CD4-positive, alpha-beta T cell (primary cell): ENCODE data around the gene ARID3A. TPM values are rescaled to one million over a fixed set of nuclear protein-coding genes. Genes with fewer than 3 reads are reported as not detected.

Experiments used
- ATAC-seq: fragments of 200-7000 bp; cut with Tn5 transposase; one replicate; pipeline ENCODE4 v1.10.0; 2022; ENCODE audit warnings: mild to moderate bottlenecking; ENCODE audit not compliant: poor library complexity
- CTCF ChIA-PET: fragments of 350-600 bp; sonication (Branson Sonifier 250); formaldehyde crosslinking; loops from one replicate; lab custom pipeline; 2021; ENCODE audit warnings: antibody characterized with exemption, inconsistent platforms; lab: Charles Lee
- POLR2A ChIA-PET: fragments of 350-600 bp; sonication (Branson Sonifier 250); formaldehyde crosslinking; loops from one replicate; lab custom pipeline; 2021; ENCODE audit warnings: antibody characterized with exemption, inconsistent platforms; lab: Charles Lee
- DNase-seq, 14 experiments: peaks; one replicate each; pipeline ENCODE4 v3.0.0-alpha.2; 2013 to 2020; ENCODE audit warnings: mixed read lengths in 2 of 14
- H3K27ac ChIP-seq, 2 donors: one replicate each; pipeline versions ENCODE4 v1.5.1 to v1.7.0; 2013; ENCODE audit warnings: low read length in 2 of 2, low read depth in 1 of 2, mild to moderate bottlenecking in 1 of 2
- H3K27me3 ChIP-seq, 2 experiments: 1 replicate in 1 of 2; 2 replicates in 1 of 2; pipeline versions ENCODE4 v1.6.1 to v1.7.0; 2013; ENCODE audit warnings: low read length in 2 of 2, control low read depth in 1 of 2, mild to moderate bottlenecking in 1 of 2, moderate library complexity in 1 of 2; ENCODE audit not compliant: insufficient read depth in 2 of 2, control insufficient read depth in 1 of 2
- H3K36me3 ChIP-seq: one replicate; pipeline ENCODE4 v1.6.1; 2013; ENCODE audit warnings: low read length, control low read depth; ENCODE audit not compliant: insufficient read depth
- H3K4me1 ChIP-seq: one replicate; pipeline ENCODE4 v1.6.1; 2013; ENCODE audit warnings: low read length, control low read depth; ENCODE audit not compliant: insufficient read depth
- H3K4me3 ChIP-seq: one replicate; pipeline ENCODE4 v1.5.1; 2013; ENCODE audit warnings: mild to moderate bottlenecking, low read length, moderate library complexity
- H3K9me3 ChIP-seq, 2 experiments: 1 replicate in 1 of 2; 2 replicates in 1 of 2; pipeline versions ENCODE4 v1.6.1 to v1.7.0; 2013; ENCODE audit warnings: low read length in 2 of 2, mild to moderate bottlenecking in 2 of 2, control low read depth in 1 of 2, moderate library complexity in 1 of 2; ENCODE audit not compliant: control insufficient read depth in 1 of 2, insufficient read depth in 1 of 2
- H3K27ac Mint-ChIP-seq: one replicate; pipeline ENCODE4 v1.8.0; 2020; ENCODE audit warnings: mixed read lengths
- H3K27me3 Mint-ChIP-seq: one replicate; pipeline ENCODE4 v1.8.0; 2021; ENCODE audit warnings: mixed read lengths
- H3K36me3 Mint-ChIP-seq: one replicate; pipeline ENCODE4 v1.8.0; 2021; ENCODE audit warnings: low read depth, mixed read lengths
- H3K4me1 Mint-ChIP-seq: one replicate; pipeline ENCODE4 v1.8.0; 2021; ENCODE audit warnings: low read depth, mixed read lengths
- H3K4me3 Mint-ChIP-seq: one replicate; pipeline ENCODE4 v1.8.0; 2020; ENCODE audit warnings: mild to moderate bottlenecking, mixed read lengths
- H3K9me3 Mint-ChIP-seq: one replicate; pipeline ENCODE4 v1.8.0; 2020; ENCODE audit warnings: mixed read lengths
- CTCF ChIP-seq: fragments of 200-600 bp; IDR thresholded peaks from one replicate; pipeline ENCODE4 v1.8.0; 2022; ENCODE audit warnings: antibody characterized with exemption, mild to moderate bottlenecking
- intact Hi-C, 2 experiments: fragments of 100-400 bp; cut with DNase I in 1 of 2; cut with micrococcal nuclease in 1 of 2; formaldehyde crosslinking; loops; one replicate each; pipeline versions ENCODE4 v1.15.1 to v1.9.0; 2023 to 2025; cut with DNase I, micrococcal nuclease
- total RNA-seq, 174 experiments: library from RNA in 2 of 174; stranded (reverse) in 2 of 174; gene quantifications; one replicate each; pipeline ENCODE4 v1.2.3 and lab custom pipeline; 2021 to 2026

ARID3A gene
- total RNA-seq, 2 experiments from 2014 or later, result 3.7 to 4.1 TPM

- POLR2A ChIA-PET, result no interaction called here
- no peak for ATAC-seq
- H3K36me3 ChIP-seq, result peaks cover 13% of the 10 kb centered on the region
Observed at GRCh38 chr19:973726-974563, 48.1 kb downstream of the ARID3A start.

GRCh38 chr19:974564-975257, 48.9 kb downstream of the ARID3A start:
- ATAC-seq (no peak), DNase-seq (no peak)
- Histone ChIP-seq H3K4me1 (no peaks in the 10 kb centered on the region), H3K27ac (no peak overlapping the region), H3K9me3 (peaks cover 8 to 21% of the 10 kb centered on the region in 2 experiments), H3K36me3 (peaks cover 13% of the 10 kb centered on the region), H3K27me3 (no peaks in the 10 kb centered on the region), H3K4me3 (no peak overlapping the region)
- H3K27ac Mint-ChIP-seq, result no peak overlapping the region
- POLR2A ChIA-PET, result no interaction called here
- H3K36me3 Mint-ChIP-seq, result peaks cover 16% of the 10 kb centered on the region
- no peaks in the 10 kb centered on the region for H3K4me1 Mint-ChIP-seq
- no peaks in the 10 kb centered on the region for H3K27me3 Mint-ChIP-seq
- CTCF ChIA-PET, result no interaction called here
- H3K4me3 Mint-ChIP-seq, result no peak overlapping the region
- no peak for TF ChIP-seq CTCF
- no peaks in the 10 kb centered on the region for H3K9me3 Mint-ChIP-seq
- intact Hi-C loops, result no loop called here

More at GRCh38 chr19:973726-974563, 48.1 kb downstream of the ARID3A start:
- CTCF ChIA-PET, result no interaction called here
- no peak for DNase-seq
- no peak overlapping the region for H3K4me3 Mint-ChIP-seq
- Histone ChIP-seq H3K27ac (no peak overlapping the region), H3K27me3 (no peaks in the 10 kb centered on the region), H3K4me3 (no peak overlapping the region), H3K4me1 (no peaks in the 10 kb centered on the region), H3K9me3 (peaks cover 8 to 21% of the 10 kb centered on the region in 2 experiments)
- H3K4me1 Mint-ChIP-seq, result no peaks in the 10 kb centered on the region
- no peaks in the 10 kb centered on the region for H3K9me3 Mint-ChIP-seq
- no peaks in the 10 kb centered on the region for H3K27me3 Mint-ChIP-seq
- H3K36me3 Mint-ChIP-seq, result peaks cover 19% of the 10 kb centered on the region
- intact Hi-C loops, result no loop called here
- no peak for TF ChIP-seq CTCF
- no peak overlapping the region for H3K27ac Mint-ChIP-seq

GRCh38 chr19:976476-976875, 50.6 kb downstream of the ARID3A start:
- Mint-ChIP-seq H3K36me3 (peaks cover 7% of the 10 kb centered on the region), H3K27ac (no peak overlapping the region), H3K9me3 (no peaks in the 10 kb centered on the region), H3K4me3 (no peak overlapping the region), H3K27me3 (no peaks in the 10 kb centered on the region), H3K4me1 (no peaks in the 10 kb centered on the region)
- intact Hi-C loops, result no loop called here
- Histone ChIP-seq H3K36me3 (peaks cover 3% of the 10 kb centered on the region), H3K27me3 (no peaks in the 10 kb centered on the region), H3K4me1 (no peaks in the 10 kb centered on the region), H3K9me3 (peaks cover 0 to 5% of the 10 kb centered on the region in 2 experiments), H3K4me3 (no peak overlapping the region), H3K27ac (no peak overlapping the region)
- TF ChIP-seq CTCF, result no peak
- ChIA-PET POLR2A (interaction anchor here (0.6 kb wide), 1 partner anchor 50 kb away, joined by 3 read pairs; no protein-coding TSS in a partner anchor), CTCF (no interaction called here)
- DNase-seq, result no peak
- no peak for ATAC-seq
